Activated T-cell treated with anti-CD3 and anti-CD28 coated beads, Interleukin-2, amount 50 U/mL, for 4 hours (primary cell): ENCODE data around the gene CDC5L. TPM values are rescaled to one million over a fixed set of nuclear protein-coding genes. Genes with fewer than 3 reads are reported as not detected.
A peak's percentile ranks its signal among the peaks of the same experiment; 100 is the strongest.

Experiments
- ATAC-seq, 2 donors: fragments of 200-7000 bp; cut with Tn5 transposase; one replicate each; pipeline ENCODE4 v1.10.0; 2021
- DNase-seq: peaks from one replicate; pipeline ENCODE4 v3.0.0-alpha.2; 2020
- H3K27me3 Mint-ChIP-seq: one replicate; pipeline ENCODE4 v1.8.0; 2021; ENCODE audit warnings: low read depth, mixed read lengths
- H3K36me3 Mint-ChIP-seq: one replicate; pipeline ENCODE4 v1.8.0; 2022; ENCODE audit warnings: mixed read lengths; ENCODE audit not compliant: insufficient read depth
- H3K4me1 Mint-ChIP-seq: one replicate; pipeline ENCODE4 v1.8.0; 2021; ENCODE audit warnings: low read depth, mixed read lengths
- H3K4me3 Mint-ChIP-seq: one replicate; pipeline ENCODE4 v1.8.0; 2021; ENCODE audit warnings: mild to moderate bottlenecking, moderate library complexity, mixed read lengths
- H3K9me3 Mint-ChIP-seq: one replicate; pipeline ENCODE4 v1.8.0; 2021; ENCODE audit warnings: mixed read lengths
- total RNA-seq, 3 donors: library from RNA; stranded (reverse); gene quantifications; one replicate each; pipeline ENCODE4 v1.2.1, GENCODE V29; 2021

Gene CDC5L
- total RNA-seq, 3 donors from 2014 or later, result 23.5 to 24.5 (median 23.9) TPM

DNA sequence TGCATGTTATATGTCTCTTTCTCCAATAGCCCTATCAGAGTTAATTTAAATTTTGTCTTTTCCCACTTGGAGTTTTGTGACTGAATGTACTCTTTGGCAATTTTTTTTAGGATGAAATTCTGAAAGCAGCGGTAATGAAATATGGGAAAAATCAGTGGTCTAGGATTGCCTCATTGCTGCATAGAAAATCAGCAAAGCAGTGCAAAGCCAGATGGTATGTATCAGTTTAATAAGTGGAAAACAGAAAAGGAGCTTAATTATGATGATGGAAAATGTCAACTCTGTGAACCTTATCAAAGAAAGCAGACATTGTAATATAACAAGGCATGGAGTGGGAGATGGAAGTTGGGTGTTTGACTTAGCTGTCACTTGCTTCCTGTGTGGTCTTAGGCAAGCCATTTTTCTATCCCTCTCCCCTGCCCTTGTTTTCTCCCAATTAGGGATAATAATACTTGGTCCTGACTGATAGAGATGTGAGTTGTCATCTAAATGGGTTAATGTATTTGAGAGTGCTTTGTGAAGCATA, 2.7 kb downstream of the CDC5L start:
- Mint-ChIP-seq H3K9me3 (no peaks in the 10 kb centered on the region), H3K4me1 (peaks cover 41% of the 10 kb centered on the region), H3K27me3 (no peaks in the 10 kb centered on the region), H3K36me3 (peaks cover 34% of the 10 kb centered on the region), H3K4me3 (peak overlapping the region; percentile 5)
- DNase-seq, result no peak
- ATAC-seq, result no peak

DNA sequence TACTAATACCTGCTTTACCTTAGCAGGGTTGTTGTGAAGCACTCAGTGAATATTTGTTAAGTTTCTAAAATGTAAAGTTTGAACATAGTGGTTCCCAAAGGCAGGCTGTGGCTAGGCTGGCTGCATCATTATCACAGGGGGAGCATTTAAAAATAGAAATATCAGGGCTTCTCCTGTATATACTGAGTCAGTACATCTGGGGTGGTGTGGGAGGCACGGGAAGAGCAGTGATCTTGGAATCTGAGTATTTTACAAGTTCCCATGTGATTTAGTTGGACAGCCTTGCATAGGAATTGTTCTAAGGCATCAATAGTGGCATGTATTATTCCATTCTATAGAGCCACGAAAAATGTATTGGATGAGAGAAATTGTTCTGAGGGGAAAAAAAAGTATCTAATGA, 8.0 kb downstream of the CDC5L start:
- Mint-ChIP-seq H3K9me3 (no peaks in the 10 kb centered on the region), H3K27me3 (no peaks in the 10 kb centered on the region), H3K4me3 (no peak overlapping the region), H3K36me3 (peaks cover 50% of the 10 kb centered on the region), H3K4me1 (peaks cover 19% of the 10 kb centered on the region)
- DNase-seq (no peak), ATAC-seq (no peak)

DNA sequence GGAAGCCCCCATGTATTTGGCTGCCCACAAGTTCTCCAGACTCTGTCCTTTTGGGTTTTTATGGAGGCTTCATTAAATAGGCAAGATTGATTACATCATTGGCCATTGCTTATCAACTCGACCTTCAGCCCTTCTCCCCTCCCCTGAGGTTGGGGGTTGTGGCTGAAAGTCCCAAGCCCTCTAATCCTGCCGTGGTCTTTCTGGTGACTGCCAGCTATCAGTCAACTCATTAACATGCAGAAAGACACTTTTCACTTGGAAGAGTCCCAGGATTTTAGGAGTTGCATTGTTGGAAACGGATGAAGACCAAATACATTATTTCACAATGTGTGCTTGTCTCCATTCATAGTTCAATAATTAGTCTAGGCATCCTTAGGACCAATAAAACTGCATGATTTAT, 9.5 kb downstream of the CDC5L start:
- Mint-ChIP-seq H3K4me3 (no peak overlapping the region), H3K4me1 (peaks cover 19% of the 10 kb centered on the region), H3K36me3 (peaks cover 56% of the 10 kb centered on the region), H3K27me3 (no peaks in the 10 kb centered on the region), H3K9me3 (no peaks in the 10 kb centered on the region)
- DNase-seq, result no peak
- ATAC-seq, result no peak

DNA sequence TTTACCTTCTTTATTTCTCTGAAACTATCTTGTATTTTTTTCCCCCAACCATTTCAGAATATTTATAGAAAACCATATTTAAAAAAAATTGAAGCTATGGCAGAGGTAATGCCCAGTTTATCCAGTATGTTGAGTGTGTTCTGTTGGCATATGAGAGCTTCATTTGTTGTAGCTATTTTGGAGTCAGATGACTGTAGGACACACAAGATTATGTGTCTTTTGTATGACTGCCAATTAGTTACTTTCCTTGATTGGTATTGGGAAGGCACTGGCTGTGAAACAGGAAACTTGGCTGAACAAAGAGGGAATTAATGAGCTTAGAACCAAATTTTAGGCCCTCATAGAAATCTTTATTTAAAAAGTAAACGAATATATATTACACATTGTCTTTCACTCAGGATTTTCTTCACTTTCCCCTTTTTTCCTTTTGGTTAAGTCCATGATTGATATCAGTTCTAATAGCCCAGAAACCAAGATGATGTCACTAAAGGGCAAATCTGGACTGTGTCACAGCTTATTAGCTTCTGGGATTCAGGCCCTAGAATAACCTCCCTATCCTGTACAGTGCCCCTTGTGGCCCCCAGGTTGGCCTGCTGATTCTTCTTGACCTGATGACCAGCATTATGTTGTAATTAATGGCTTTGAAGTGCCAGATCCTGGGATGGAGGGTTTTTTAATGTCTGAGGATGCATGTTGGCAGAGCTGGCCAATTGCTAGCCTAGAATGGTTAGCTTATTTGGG, 10.1 kb downstream of the CDC5L start:
- peaks cover 23% of the 10 kb centered on the region for H3K4me1 Mint-ChIP-seq
- ATAC-seq, result no peak

DNA sequence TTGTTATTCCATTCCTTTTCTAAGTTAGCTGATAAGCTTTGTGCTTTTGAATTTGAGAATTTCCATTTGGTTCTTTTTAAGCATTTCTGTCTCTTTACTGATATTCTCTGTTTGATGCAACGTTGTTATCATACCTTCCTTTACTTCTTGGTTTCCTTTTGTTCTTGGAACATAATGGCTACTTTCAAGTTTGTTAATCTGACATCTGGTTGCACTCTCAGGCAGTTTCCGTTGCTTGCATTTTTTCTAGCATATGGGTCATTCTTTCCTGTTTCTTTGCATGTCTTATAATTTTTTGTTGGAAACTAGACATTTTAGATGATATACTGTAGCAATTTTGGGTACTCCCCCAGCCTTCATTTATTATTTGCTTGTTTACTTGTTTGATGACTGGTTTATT, 12.5 kb downstream of the CDC5L start:
- no peak for ATAC-seq
- Mint-ChIP-seq H3K27me3 (no peaks in the 10 kb centered on the region), H3K4me3 (no peak overlapping the region), H3K4me1 (peaks cover 25% of the 10 kb centered on the region), H3K9me3 (no peaks in the 10 kb centered on the region), H3K36me3 (peaks cover 58% of the 10 kb centered on the region)
- DNase-seq, result no peak

More for the DNA sequence above, 10.1 kb downstream of the CDC5L start:
- DNase-seq, result no peak
- H3K9me3 Mint-ChIP-seq, result no peaks in the 10 kb centered on the region
- no peaks in the 10 kb centered on the region for H3K27me3 Mint-ChIP-seq
- H3K36me3 Mint-ChIP-seq, result peaks cover 55% of the 10 kb centered on the region
- H3K4me3 Mint-ChIP-seq, result no peak overlapping the region

DNA sequence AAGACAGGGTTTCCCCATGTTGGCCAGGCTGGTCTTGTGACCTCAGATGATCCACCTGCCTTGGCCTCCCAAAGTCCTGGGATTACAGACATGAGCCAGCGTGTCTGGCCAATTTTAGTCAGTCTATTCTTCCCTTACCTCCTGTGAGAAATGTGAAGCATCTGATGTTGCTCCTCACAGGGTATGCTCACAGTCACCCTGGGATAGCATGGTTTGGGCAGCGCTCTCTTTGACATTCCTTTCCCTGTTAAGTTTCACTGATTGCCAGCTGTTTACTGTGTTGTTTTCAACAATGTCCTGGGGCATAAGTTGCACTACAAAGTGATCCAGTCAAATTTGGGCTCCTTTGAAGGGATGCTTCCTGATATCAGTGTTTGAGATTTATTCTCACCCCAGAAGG, 13.1 kb downstream of the CDC5L start:
- no peak for ATAC-seq
- Mint-ChIP-seq H3K4me1 (peaks cover 26% of the 10 kb centered on the region), H3K36me3 (peaks cover 56% of the 10 kb centered on the region), H3K27me3 (no peaks in the 10 kb centered on the region), H3K4me3 (no peak overlapping the region), H3K9me3 (no peaks in the 10 kb centered on the region)
- DNase-seq, result no peak

DNA sequence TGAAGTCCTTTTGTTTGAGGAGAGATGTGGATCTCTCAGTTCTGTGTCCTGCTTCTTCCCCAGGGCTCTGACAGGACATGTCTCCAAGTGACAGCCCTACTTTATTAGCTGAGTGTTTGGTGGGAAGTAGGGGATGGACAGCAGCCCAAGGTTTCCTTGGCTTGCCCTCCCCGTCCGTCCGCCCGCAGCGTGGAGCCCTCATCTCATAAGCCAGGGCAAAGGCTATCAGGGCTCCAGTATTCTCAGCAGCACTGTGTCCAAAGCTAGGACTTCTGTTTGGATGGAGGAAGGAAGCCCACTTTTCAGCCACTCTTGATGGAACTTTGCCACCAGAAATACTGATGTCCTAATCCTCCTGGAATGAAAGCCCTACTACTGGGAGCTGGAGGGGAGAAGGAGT, 13.6 kb downstream of the CDC5L start:
- no peak for DNase-seq
- H3K9me3 Mint-ChIP-seq, result no peaks in the 10 kb centered on the region
- no peaks in the 10 kb centered on the region for H3K27me3 Mint-ChIP-seq
- peaks cover 26% of the 10 kb centered on the region for H3K4me1 Mint-ChIP-seq
- H3K36me3 Mint-ChIP-seq, result peaks cover 54% of the 10 kb centered on the region
- ATAC-seq, result no peak
- no peak overlapping the region for H3K4me3 Mint-ChIP-seq

DNA sequence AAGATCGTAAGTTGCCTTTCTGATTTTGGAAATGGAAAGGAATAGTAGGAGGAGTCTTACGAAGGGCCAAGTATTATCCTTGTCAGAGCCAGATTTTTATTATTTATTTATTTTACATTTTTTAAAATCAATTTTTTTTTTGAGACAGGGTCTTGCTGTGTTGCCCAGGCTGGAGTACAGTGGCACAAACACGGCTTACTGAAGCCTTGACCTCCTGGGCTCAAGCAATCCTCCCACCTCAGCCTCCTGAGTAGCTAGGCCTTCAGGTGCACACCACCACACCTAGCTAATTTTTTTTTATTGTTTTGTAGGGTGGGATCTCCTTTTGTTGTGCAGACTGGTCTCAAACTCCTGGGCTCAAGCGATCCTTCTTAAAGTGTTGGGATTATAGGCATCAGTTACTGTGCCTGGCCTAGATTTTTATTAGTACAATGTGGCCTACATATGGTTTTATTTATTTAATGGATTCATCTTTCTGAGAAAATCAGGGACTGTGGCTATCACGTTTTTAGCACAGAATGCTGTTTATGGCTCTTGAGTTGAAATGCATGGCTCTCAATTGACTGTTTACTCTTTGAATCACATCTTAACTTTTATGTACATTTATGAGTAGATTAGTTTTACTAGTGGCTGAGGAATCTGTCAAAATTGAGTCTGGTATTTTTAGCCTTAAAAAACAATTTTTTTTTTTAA, 16.7 kb downstream of the CDC5L start:
- H3K4me3 Mint-ChIP-seq, result no peak overlapping the region
- no peak for ATAC-seq
- no peaks in the 10 kb centered on the region for H3K27me3 Mint-ChIP-seq
- DNase-seq, result no peak
- no peaks in the 10 kb centered on the region for H3K9me3 Mint-ChIP-seq
- peaks cover 61% of the 10 kb centered on the region for H3K36me3 Mint-ChIP-seq
- peaks cover 32% of the 10 kb centered on the region for H3K4me1 Mint-ChIP-seq

DNA sequence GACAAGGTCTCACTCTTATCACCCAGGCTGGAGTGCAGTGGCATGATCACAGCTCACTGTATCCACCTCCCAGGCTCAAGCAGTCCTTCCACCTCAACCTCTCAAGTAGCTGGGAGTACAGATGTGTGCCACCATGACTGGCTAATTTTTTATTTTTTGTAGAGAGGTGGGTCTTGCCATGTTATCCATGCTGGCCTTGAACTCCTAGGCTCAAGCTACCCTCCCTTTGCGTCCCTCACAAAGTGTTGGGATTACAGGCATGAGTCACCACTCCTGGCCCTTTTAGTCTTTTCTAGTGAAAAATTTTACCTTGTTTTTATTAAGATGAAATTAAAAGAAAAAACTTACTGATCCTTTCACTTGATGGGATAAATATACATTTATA, 17.2 kb downstream of the CDC5L start:
- no peak for ATAC-seq
- Mint-ChIP-seq H3K27me3 (no peaks in the 10 kb centered on the region), H3K9me3 (no peaks in the 10 kb centered on the region), H3K36me3 (peaks cover 62% of the 10 kb centered on the region), H3K4me3 (no peak overlapping the region), H3K4me1 (peaks cover 36% of the 10 kb centered on the region)
- no peak for DNase-seq

DNA sequence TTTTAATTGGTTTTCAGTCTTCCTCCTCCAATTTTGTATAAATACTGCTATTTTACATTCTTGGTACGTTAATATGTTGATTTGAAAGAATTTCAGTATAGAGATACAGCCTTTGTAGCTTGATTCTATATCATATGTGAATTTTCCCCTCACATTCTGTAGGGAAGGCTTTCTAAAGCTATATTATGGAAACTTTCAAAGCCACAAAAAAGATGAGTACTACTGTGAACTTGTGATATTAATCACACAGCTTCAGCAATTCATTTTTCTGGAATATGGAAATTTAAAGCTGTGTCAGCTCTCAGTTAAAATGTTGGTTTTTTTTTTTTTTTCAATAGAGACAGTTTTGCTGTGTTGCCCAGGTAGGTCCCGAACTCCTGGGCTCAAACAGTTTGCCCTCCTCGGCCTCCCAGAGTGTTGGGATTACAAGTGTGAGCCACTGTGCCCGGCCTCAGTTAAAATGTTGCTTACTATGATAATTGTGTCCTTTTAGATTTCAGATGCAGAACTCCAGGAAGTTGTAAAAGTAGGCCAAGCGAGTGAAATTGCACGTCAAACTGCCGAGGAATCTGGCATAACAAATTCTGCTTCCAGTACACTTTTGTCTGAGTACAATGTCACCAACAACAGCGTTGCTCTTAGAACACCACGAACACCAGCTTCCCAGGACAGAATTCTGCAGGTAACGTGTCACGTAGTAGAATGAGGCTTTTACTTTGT, 20.6 kb downstream of the CDC5L start:
- ATAC-seq (peak in 1 of 2 donors; percentile 61), DNase-seq (no peak)
- Mint-ChIP-seq H3K36me3 (peaks cover 66% of the 10 kb centered on the region), H3K4me3 (no peak overlapping the region), H3K4me1 (peaks cover 35% of the 10 kb centered on the region), H3K27me3 (no peaks in the 10 kb centered on the region), H3K9me3 (peaks cover 4% of the 10 kb centered on the region)

DNA sequence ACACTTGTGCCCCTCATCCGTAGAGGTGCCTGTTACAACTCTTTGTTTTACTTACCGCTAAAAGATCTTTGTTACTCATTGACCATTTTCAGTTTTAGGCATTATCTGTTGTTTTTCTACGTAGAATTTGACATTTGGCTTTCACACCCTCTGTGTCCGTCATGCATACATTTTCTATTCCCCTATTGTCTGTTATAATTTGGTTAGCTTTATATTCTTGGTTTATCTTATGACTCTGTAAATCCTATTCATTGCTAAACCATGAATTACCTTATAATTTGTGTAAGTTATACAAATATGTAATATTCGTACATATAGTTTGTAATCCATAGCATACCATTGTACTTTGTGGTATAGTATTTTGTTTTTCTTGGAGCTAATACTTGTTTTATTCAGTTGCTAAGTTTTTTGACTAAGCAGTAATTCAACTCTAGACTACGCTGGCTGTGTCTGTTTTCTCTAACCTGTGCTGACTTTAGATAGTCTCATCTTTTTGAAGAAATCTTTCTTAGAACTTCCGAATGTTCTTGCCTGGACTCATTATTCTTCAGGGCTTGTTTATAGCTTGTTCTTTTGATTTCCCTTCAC, 21.8 kb downstream of the CDC5L start:
- peak in 1 of 2 donors; percentile 38 for ATAC-seq
- Mint-ChIP-seq H3K27me3 (no peaks in the 10 kb centered on the region), H3K36me3 (peaks cover 68% of the 10 kb centered on the region)

DNA sequence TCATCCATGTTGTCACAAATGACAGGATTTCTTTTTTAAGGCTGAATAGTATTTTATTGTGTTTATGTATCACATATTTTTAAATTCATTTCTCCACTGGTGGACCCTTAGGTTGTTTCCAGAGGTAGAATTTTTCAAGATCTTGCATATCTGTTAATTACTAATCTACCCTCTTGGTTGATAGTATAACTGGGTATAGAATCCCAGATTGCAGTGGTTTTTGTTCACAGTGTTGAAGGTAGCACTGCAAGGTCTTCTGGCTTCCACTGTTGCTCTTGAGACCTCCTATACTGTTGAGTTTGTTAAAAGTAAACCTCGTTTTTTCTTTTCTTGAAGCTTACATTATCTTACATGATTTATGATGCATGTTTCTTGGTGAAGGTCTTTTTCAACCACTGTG, 22.9 kb downstream of the CDC5L start:
- H3K36me3 Mint-ChIP-seq, result peaks cover 68% of the 10 kb centered on the region
- DNase-seq (no peak), ATAC-seq (no peak)
- H3K27me3 Mint-ChIP-seq, result no peaks in the 10 kb centered on the region
- peaks cover 4% of the 10 kb centered on the region for H3K9me3 Mint-ChIP-seq
- peaks cover 42% of the 10 kb centered on the region for H3K4me1 Mint-ChIP-seq
- no peak overlapping the region for H3K4me3 Mint-ChIP-seq

More for the DNA sequence above, 21.8 kb downstream of the CDC5L start:
- Mint-ChIP-seq H3K4me3 (no peak overlapping the region), H3K4me1 (peaks cover 35% of the 10 kb centered on the region), H3K9me3 (peaks cover 4% of the 10 kb centered on the region)
- DNase-seq, result no peak

DNA sequence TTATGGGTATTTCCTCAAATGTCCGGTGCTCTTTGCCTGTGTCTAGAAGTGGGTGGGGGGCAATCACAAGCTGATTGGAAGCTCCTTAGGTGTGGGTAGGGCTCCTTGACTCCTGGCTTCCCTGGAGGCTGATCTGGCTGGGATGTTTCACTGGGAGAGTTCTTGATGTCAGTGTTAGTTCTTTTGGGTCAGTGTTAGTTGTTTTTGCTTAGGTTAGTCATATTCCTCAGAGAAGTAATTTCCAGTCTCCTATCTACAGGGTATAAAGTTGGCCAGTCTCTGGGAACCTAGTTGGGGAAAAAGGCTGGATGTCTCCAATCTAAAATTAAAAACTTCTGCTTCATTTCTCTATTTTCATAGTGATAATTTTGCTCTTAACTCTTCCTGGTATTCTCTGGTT, 23.6 kb downstream of the CDC5L start:
- Mint-ChIP-seq H3K27me3 (no peaks in the 10 kb centered on the region), H3K9me3 (peaks cover 4% of the 10 kb centered on the region), H3K4me3 (no peak overlapping the region), H3K4me1 (peaks cover 47% of the 10 kb centered on the region), H3K36me3 (peaks cover 75% of the 10 kb centered on the region)
- no peak for ATAC-seq
- no peak for DNase-seq

DNA sequence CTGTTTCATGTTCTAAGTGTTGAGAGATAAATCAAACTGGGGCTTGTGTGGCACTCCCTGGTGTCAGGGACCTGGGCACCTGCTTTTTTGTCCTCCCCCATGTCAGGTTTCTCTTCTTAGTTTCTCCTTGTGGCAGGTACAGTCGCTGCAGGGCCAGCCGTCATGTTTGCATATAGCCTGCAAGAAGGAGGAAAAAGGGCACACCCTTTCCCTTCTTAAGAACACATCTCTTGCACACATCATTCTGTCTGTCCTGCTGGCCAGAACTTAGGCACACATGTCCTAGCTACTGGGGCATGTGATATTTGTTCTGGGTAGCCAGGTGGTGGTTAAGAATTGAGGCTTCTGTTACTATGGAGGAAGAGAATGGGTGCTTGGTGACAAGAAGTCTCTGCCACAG, 27.9 kb downstream of the CDC5L start:
- no peak for DNase-seq
- no peaks in the 10 kb centered on the region for H3K27me3 Mint-ChIP-seq
- no peak overlapping the region for H3K4me3 Mint-ChIP-seq
- H3K4me1 Mint-ChIP-seq, result peaks cover 32% of the 10 kb centered on the region
- peaks cover 65% of the 10 kb centered on the region for H3K36me3 Mint-ChIP-seq
- peaks cover 6% of the 10 kb centered on the region for H3K9me3 Mint-ChIP-seq
- no peak for ATAC-seq
